Calu3 (cell line): Measurements from ENCODE around the gene SLC25A42. TPM values are rescaled to one million over a fixed set of nuclear protein-coding genes. Genes with fewer than 3 reads are reported as not detected.

Experiments used
- BruUV-seq: library from RNA; stranded (reverse); fragments of 400-500 nt; replicated peaks from 2 replicates; lab custom pipeline; 2021; lab: Mats Ljungman, UMichigan
- CTCF ChIA-PET: fragments of 300-600 bp; sonication (Branson Sonifier 250); formaldehyde crosslinking; loops from one replicate; lab custom pipeline; 2022; ENCODE audit warnings: antibody characterized with exemption; lab: Charles Lee
- DNase-seq: peaks from one replicate; pipeline ENCODE4 v3.0.0; 2022
- H3K27ac Mint-ChIP-seq: one replicate; pipeline ENCODE4 v1.8.0; 2022; ENCODE audit warnings: mixed read lengths; ENCODE audit not compliant: unreplicated experiment
- H3K27me3 Mint-ChIP-seq: one replicate; pipeline ENCODE4 v1.8.0; 2022; ENCODE audit warnings: mixed read lengths; ENCODE audit not compliant: unreplicated experiment
- H3K36me3 Mint-ChIP-seq: one replicate; pipeline ENCODE4 v1.8.0; 2022; ENCODE audit warnings: mild to moderate bottlenecking, moderate library complexity, mixed read lengths; ENCODE audit not compliant: insufficient read depth, unreplicated experiment
- H3K4me1 Mint-ChIP-seq: one replicate; pipeline ENCODE4 v1.8.0; 2022; ENCODE audit warnings: mild to moderate bottlenecking, low read depth, mixed read lengths; ENCODE audit not compliant: unreplicated experiment
- H3K4me3 Mint-ChIP-seq: one replicate; pipeline ENCODE4 v1.8.0; 2022; ENCODE audit warnings: mild to moderate bottlenecking, low read depth, moderate library complexity, mixed read lengths; ENCODE audit not compliant: unreplicated experiment
- H3K9me3 Mint-ChIP-seq: one replicate; pipeline ENCODE4 v1.8.0; 2022; ENCODE audit warnings: low read depth, mixed read lengths; ENCODE audit not compliant: unreplicated experiment
- intact Hi-C: fragments of 100-400 bp; cut with micrococcal nuclease; formaldehyde crosslinking; loops from one replicate; pipeline ENCODE4 v1.10.0; 2022; ENCODE audit not compliant: unreplicated experiment
- total RNA-seq: library from RNA; stranded (reverse); gene quantifications from 2 replicates; pipeline ENCODE4 v1.2.3, GENCODE V29; 2022
- TF ChIP-seq, protein P1 (sequence below): fragments of 200-600 bp; IDR thresholded peaks from one replicate; pipeline ENCODE4 v1.8.0; 2022; ENCODE audit warnings: antibody characterized with exemption; ENCODE audit not compliant: unreplicated experiment

SLC25A42 gene
- total RNA-seq, 1 experiment from 2014 or later, result 7.1 TPM

DNA sequence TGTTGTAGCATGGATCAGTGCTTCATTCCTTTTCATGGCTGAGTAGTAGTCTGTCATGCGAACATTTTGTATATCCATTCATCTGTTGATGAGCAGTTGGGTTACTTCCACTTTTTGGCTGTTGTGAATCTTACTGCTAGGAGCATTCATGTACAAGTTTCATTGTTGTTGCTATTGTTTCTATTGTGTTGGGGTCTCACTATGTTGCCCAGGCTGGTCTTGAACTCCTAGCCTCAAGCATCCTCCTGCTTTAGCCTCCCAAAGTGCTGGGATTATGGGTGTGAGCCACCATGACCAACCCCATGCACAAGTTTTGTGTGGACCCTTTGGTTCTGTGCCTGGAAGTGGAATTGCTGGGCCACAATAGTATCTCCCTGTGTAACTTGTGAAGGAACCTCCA is 15.8 kb downstream of the SLC25A42 start:
- TF ChIP-seq, protein P1, sequence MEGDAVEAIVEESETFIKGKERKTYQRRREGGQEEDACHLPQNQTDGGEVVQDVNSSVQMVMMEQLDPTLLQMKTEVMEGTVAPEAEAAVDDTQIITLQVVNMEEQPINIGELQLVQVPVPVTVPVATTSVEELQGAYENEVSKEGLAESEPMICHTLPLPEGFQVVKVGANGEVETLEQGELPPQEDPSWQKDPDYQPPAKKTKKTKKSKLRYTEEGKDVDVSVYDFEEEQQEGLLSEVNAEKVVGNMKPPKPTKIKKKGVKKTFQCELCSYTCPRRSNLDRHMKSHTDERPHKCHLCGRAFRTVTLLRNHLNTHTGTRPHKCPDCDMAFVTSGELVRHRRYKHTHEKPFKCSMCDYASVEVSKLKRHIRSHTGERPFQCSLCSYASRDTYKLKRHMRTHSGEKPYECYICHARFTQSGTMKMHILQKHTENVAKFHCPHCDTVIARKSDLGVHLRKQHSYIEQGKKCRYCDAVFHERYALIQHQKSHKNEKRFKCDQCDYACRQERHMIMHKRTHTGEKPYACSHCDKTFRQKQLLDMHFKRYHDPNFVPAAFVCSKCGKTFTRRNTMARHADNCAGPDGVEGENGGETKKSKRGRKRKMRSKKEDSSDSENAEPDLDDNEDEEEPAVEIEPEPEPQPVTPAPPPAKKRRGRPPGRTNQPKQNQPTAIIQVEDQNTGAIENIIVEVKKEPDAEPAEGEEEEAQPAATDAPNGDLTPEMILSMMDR, result no peak
- CTCF ChIA-PET, result no interaction called here
- DNase-seq, result no peak
- Mint-ChIP-seq H3K36me3 (no peaks in the 10 kb centered on the region), H3K4me3 (no peak overlapping the region), H3K9me3 (no peaks in the 10 kb centered on the region), H3K27me3 (no peaks in the 10 kb centered on the region), H3K4me1 (no peaks in the 10 kb centered on the region), H3K27ac (no peak overlapping the region)
- BruUV-seq, result no TSS peak
- intact Hi-C loops, result no loop called here

DNA sequence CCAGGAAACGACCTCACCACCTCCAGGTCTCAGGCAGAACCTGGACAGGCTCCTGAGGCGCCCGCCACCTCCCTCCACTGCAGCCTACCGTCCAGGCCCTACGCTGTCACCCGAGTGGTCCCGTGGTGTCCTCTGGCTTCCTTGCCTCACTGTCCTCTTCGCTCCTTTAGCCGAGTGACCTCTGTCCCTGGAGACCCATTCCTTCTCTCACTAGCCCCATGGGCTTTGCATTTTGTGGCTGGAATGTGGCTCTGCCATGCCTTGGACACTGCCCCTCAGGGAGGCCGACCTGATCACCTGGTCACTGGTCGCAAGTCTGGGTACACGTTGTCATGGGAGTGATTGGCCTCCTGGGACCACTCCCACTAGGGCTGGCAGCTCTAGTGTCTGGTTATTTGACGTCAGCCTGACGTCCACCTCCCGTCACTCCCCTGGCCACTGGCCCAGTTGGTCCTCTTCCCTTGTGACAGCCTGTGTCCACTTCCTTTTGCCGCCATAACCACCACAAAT is 17.9 kb downstream of the SLC25A42 start:
- no peaks in the 10 kb centered on the region for H3K9me3 Mint-ChIP-seq
- no peaks in the 10 kb centered on the region for H3K36me3 Mint-ChIP-seq
- no peak overlapping the region for H3K27ac Mint-ChIP-seq
- TF ChIP-seq, protein P1, result no peak
- BruUV-seq, result no TSS peak
- intact Hi-C loops, result no loop called here
- no peak overlapping the region for H3K4me3 Mint-ChIP-seq
- H3K27me3 Mint-ChIP-seq, result no peaks in the 10 kb centered on the region
- H3K4me1 Mint-ChIP-seq, result no peaks in the 10 kb centered on the region
- CTCF ChIA-PET, result no interaction called here
- no peak for DNase-seq

DNA sequence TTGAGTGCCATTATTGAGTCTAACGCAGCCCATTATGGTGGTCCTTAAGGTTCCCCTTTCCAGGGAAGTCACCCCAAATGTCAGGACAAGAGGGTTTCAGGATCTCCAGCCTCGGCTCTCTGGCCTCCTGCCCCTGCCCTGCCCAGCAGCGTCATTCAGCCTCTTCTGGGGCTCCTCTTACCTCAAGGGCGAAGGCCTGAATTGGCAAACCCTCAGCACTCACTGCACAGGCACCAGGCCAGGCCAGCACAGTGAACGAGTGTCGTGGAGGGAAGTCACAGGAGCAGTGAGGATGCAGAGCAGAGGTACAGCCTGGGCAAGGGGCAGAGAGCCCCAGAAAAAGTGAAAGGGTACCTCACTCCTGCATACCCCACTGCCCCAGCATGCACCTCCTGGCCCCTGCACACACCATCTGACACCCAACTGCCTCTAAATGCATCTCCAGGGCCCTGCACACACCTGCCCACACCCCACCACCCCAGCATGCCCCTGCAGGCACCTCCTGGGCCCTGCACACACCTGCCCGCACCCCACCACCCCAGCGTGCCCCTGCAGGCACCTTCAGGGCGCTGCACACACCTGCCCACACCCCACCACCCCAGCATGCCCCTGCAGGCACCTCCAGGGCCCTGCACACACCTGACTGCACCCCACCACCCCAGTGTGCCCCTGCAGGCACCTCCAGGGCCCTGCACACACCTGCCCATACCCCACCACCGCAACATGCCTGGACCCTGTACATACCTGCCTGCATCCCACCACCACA is 19.8 kb downstream of the SLC25A42 start:
- H3K36me3 Mint-ChIP-seq, result no peaks in the 10 kb centered on the region
- CTCF ChIA-PET, result no interaction called here
- intact Hi-C loops, result no loop called here
- no peaks in the 10 kb centered on the region for H3K4me1 Mint-ChIP-seq
- no peak for DNase-seq
- no peaks in the 10 kb centered on the region for H3K9me3 Mint-ChIP-seq
- TF ChIP-seq, protein P1, result no peak
- BruUV-seq, result no TSS peak
- no peaks in the 10 kb centered on the region for H3K27me3 Mint-ChIP-seq
- H3K4me3 Mint-ChIP-seq, result no peak overlapping the region
- no peak overlapping the region for H3K27ac Mint-ChIP-seq

DNA sequence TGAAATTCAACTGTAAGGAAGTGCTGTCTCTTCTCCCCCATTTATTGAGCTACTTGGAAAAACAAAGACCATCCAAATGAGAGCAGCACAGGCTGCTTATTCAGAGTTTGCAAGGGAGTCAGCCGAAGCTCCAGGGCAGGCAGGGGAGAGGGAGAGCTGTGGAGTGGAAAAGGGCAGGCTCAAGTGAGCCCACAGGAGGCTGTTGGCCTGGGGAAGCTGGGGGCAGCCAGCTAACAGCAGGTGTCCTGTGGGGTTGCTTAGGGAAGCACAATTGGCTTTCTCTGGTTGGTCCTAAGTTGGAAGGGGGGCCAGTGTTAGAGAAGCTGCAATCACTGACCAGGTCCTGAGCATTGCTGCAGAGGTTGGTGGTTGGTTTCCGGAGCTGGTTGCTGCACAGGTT is 23.9 kb downstream of the SLC25A42 start:
- DNase-seq, result no peak
- intact Hi-C loops, result no loop called here
- H3K9me3 Mint-ChIP-seq, result no peaks in the 10 kb centered on the region
- no peak overlapping the region for H3K4me3 Mint-ChIP-seq
- no peak overlapping the region for H3K27ac Mint-ChIP-seq
- no peaks in the 10 kb centered on the region for H3K36me3 Mint-ChIP-seq
- H3K4me1 Mint-ChIP-seq, result no peaks in the 10 kb centered on the region
- H3K27me3 Mint-ChIP-seq, result no peaks in the 10 kb centered on the region
- no TSS peak for BruUV-seq
- TF ChIP-seq, protein P1, result no peak
- CTCF ChIA-PET, result interaction anchor here (1.1 kb wide), 1 partner anchor 14 kb away, joined by 3 read pairs; no protein-coding TSS in a partner anchor
